C1 segment of cervical spinal cord (tissue), 14 donors: ENCODE results near the gene SFXN2.
"Not testable (repeated sequence)": the region's sequence is repeated elsewhere in the genome, so short reads cannot be mapped to it uniquely, and the experiment has no call there.

Source experiments
- DNase-seq, 14 donors: peaks; one replicate each; lab custom pipeline; 2025; lab: John Stamatoyannopoulos, UW

SFXN2 gene

GRCh38 chr10:102720337-102720736, 5.9 kb downstream of the SFXN2 start:
- no peak for DNase-seq

- DNase-seq: no peak
Observed at GRCh38 chr10:102720775-102721301, 6.4 kb downstream of the SFXN2 start.

DNA sequence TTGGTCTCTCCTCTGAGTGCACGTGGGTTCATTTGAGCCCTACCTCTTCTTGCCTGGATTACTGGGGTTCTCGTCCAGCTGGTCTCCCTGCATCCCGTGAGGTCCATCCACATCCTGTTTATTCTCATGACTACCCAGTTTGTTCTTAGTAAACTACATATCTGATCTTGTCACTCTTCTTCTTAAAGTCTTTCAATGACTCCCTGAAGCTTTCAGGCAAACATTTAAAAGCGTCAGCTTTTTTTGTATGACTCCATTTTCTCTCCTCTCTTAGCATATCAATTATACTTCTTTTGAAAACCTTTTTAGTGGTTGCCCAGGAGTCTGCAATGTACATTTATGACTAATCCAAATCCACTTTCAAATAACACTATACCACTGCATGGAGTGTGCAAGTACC, 7.5 kb downstream of the SFXN2 start:
- no peak for DNase-seq

GRCh38 chr10:102723989-102724388, 9.6 kb downstream of the SFXN2 start:
- no peak for DNase-seq

GRCh38 chr10:102726274-102726673, 11.8 kb downstream of the SFXN2 start:
- peak in 3 of 14 donors; percentile 13 to 14 (median 13) for DNase-seq

- DNase-seq: no peak
Observed at GRCh38 chr10:102727037-102727818, 12.8 kb downstream of the SFXN2 start.

DNA sequence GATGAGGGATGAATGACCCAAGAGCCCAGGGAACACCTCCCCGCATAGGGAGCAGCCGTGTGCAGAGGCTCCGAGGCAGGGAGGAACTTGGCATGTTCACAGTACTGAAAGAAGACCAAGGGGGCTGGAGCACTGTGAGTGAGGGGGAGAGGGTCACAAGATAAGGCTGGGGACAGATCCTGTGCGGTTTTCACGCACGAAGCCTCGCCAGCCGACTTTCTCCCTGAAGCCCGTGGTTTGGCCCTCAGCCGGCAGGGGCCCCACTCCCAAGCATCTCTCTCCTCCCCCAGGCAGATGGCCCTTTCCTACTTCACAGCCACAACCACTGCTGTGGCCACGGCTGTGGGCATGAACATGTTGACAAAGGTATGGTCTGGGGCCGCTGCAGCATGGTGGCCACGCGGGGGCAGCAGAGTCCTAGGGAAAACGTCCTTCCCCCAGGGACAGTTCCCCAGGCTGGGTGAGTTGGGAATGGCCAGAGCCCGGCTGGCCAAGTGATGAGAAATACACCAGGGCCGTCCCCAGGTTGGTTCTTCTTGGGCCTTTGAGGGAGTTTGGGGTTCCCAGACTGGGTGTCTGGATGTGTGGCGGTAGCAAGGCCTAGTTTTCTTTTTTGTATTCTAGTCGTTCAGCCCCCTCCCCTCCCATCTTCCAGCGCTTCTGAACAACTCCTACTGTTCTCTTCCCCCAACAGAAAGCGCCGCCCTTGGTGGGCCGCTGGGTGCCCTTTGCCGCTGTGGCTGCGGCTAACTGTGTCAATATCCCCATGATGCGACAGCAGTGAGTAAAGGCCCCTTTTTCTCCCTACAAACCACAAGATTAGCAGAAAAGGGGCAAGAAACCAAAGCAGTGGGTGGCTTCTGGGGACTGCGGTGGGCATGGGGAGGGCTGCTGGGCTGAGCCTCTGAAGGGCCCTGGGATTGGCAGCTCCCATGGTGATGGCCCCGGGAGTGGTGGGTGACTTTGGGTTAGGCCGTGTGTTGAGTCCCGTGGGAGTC, 14.9 kb downstream of the SFXN2 start:
- peak; percentile 22 to 85 (median 66) for DNase-seq

- DNase-seq: peak in 1 of 14 donors; percentile 5
Observed at GRCh38 chr10:102731222-102731800, 16.9 kb downstream of the SFXN2 start.

GRCh38 chr10:102732661-102733060, 18.2 kb downstream of the SFXN2 start:
- DNase-seq: no peak

- DNase-seq: no peak
Observed at GRCh38 chr10:102735065-102735562, 20.7 kb downstream of the SFXN2 start.

GRCh38 chr10:102738692-102739121, 24.3 kb downstream of the SFXN2 start:
- no peak for DNase-seq

- DNase-seq: no peak
Observed at GRCh38 chr10:102740229-102740628, 25.8 kb downstream of the SFXN2 start.

GRCh38 chr10:102741726-102742237, 27.3 kb downstream of the SFXN2 start:
- DNase-seq: no peak

DNA sequence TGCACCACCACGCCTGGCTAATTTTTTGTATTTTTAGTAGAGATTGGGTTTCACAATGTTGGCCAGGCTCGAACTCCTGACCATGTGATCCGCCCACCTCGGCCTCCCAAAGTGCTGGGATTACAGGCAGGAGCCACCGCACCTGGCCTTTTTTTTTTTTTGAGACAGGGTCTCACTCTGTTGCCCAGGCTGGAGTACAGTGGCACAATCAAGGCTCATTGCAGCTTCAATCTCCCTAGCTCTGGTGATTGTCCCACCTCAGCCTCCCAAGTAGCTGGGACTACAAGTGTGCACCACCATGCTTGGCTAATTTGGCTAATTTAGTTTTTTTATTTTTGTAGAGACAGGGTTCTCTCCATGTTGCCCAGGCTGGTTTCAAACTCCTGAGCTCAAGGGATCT, 27.9 kb downstream of the SFXN2 start:
- DNase-seq: not testable (repeated sequence)

GRCh38 chr10:102743078-102743587, 28.7 kb downstream of the SFXN2 start:
- no peak for DNase-seq

DNA sequence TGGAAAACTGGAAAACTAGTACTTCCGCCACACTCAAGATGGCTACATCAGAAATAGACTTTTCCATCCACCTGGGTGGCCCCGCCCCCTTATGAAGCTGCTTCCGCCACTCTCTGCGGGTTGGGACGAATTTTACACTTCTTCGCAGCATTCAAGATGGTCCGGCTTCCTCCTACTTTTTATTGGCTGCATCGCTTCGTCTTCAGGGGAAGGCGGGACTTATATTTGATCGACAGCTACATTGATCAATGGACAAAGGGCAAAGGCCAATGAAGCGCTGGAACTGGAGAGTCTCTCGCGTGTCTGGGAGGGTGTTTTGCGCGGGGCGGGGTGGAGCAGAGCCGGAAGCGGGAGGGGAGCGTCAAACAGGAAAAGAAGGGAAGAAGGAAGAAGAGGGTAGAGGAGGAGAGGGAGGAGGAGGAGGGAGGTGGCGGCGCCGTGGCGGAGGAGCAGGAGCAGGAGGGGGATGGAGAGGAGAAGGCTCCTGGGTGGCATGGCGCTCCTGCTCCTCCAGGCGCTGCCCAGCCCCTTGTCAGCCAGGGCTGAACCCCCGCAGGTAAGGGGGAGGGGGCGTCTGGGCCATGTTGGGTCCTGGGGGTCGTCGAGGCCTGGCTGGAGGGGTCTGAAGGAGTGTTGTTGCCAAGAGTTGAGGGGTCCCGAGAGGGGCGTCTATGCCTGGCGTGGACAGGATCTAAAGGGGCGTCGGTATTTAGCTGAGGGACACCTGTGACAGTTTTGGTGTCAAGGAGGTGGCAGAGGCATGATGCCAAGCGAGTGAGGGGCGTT, 29.3 kb downstream of the SFXN2 start, which contains the start of gene WBP1L:
Gene WBP1L, plus strand, starts transcription at position 361 of the 786 bp plus-strand sequence. Its CDS starts 106 bp downstream, at position 467.
- DNase-seq: peak; percentile 67 to 99 (median 95)

DNA sequence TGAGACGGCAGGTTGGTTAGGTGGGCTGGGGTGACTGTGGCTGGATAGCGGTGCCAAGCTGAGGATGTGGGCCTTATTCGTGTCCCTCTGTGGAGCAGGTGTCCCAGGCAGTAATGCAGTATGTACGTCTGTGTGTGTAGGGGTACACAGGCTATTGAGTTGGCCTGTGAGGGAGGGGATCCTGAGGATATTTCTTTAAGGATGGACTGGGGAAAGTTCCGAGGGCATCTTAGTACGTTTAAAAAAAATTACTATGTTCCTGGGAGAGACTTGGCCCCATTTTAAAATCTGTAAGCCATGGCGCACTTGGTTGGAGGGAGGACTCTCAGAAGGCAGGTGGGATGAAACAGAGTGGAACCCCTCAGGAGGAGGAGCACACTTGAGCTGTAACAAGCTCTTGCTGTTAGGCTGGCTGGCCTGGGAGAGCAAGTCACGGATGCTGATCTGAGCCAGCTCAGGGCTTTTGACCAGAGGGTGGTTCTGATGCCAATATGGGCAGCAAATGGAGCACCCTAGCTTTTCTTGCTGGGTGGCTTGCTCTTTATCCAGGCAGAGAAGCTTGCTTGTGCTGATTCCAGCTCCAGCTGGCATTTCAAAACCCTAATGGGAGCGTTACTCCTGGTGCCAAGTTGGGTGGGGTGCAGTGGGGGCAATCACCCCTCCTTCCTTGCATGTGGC, 30.1 kb downstream of the SFXN2 start:
- peak in 3 of 14 donors; percentile 14 to 33 (median 32) for DNase-seq

GRCh38 chr10:102745157-102745556, 30.7 kb downstream of the SFXN2 start:
- DNase-seq: no peak

GRCh38 chr10:102752266-102752930, 38.0 kb downstream of the SFXN2 start:
- no peak for DNase-seq
